HG03097 (cell line): ENCODE data around the gene RAB10.
"Not testable (repeated sequence)": the region's sequence is repeated elsewhere in the genome, so short reads cannot be mapped to it uniquely, and the experiment has no call there.

ENCODE experiments used
- ATAC-seq: cut with Tn5 transposase; IDR thresholded peaks from one replicate; pipeline ENCODE4 v1.9.1; 2021; ENCODE audit not compliant: unreplicated experiment, low FRiP score

Gene RAB10

DNA sequence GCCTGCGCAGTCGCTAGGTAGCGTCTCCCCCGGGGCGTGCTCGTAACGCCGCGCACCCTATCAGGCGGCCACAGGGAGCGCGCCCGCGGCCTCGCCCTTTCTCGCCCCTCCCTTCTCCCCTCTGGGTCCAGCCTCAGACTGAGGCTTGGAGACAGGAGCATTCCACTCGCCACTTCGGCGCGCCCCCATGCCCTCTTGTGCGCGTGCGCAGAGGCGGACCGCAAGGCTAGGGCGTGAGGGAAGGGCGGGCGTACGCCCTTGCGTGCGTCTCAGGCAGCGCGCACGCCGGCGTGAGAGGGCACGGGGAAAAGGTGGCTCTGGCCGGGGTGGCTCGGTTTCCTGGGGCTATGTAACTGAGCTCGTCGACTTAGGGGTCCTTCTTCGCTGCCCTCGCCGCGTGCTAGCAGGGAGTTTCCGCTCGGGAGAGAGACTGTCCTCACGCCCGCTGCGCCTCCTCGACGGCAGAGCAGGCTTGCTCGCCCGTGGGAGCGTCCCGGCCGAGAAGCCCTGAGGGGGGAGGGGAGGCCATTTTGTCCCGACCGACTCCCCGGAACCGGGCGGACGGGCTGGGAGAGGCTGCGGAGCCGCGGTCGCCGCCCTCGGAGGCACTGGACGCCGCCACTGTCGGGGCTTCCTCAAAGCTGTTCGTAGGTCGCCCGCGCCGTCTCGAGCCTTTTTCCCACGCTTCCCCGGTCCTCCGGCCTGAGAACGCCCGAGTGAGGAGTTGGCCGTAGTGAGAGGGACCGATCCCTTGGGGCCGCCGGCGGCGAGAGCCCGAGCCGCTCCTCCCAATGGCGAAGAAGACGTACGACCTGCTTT, at the start of gene RAB10:
TSS of gene RAB10 (plus strand) at position 267 of the 819 bp plus-strand sequence. CDS start at position 792, 525 bp downstream.
- peak; percentile 85 for ATAC-seq

DNA sequence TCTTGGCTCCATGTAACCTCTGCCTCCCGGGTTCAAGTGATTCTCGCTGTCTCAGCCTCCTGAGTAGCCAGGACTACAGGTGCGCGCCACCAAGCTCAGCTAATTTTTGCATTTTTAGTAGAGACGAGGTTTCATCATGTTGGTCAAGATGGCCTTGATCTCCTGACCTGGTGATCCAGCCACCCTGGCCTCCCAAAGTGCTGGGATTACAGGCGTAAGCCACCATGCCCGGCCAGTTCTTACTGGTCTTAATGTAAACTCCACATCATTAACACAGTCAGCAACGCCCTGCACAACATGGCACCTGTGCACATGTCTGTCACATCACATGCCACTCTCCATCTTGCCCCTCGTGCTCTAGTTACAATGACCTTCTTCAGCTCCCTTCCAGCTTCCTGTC, 45.8 kb upstream of the RAB10 start:
- no peak for ATAC-seq

DNA sequence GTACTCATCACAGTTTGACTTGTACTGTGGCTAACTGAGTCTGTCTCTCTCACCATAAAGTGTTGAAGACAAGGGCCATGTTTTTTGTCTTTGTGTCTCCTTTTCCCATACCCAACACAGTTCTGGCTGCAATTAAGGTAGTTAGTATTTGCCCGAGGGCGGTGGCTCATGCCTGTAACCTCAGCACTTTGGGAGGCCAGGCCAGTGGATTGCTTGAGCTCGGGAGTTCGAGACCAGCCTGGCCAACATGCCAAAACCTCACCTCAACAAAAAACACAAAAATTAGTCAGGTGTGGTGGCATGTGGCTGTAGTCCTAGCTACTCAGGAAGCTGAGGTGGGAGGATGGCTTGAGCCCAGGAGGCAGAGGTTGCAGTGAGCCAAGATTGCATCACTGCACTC, 44.7 kb upstream of the RAB10 start:
- no peak for ATAC-seq

DNA sequence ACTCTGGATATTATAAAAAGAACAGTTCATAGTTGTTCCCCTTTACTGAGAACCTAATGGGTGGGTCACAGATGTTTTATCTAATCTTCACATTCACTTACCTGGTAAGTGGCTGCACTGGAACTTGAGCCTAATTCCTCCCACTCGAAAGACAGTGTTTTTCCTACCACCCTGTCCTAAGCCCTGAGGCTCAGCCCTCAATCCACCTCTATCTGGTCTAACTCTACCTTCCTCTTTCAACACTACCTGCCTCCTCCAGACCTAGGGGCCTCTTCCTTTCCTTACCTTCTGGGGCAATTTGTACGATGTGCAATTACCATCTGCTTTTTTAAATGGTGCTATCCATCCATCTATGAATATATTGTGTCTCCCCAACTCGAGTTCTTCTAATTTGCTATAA, 41.9 kb upstream of the RAB10 start:
- no peak for ATAC-seq

DNA sequence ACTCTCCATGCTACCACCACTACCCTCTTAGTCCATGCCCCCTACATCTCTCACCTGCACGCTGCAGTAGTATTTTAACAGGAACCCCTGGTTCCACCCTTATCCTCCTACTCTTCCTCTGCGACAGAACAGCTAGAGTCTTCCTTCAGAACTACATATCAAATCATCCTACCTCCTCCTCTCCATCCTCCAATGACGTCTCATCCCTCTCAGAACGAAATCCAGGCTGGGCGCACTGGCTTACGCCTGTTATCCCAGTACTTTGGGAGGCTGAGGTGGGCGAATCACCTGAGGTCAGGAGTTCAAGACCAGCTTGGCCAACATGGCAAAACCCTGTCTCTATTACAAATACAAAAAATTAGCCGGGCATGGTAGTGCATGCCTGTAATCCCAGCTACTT, 41.3 kb upstream of the RAB10 start:
- ATAC-seq = no peak

DNA sequence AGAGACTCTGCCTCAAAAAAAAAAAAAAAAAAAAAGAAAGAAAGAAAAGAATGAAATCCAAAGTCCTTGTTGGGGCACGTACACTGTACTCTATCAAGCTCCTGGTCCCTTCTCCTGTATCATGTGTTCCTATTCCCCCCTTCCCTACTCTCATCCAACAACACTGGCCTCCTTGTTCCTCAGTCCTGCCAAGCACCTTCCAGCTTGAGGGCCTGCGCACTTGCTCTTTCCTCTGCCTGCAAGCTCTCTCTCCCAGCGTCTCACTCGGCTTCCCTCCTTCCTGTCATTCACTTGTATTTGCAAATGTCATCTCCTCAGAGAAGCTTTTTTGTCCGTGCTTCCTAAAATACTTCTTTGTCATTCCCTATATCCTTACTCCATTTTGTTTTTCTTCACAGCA, 40.8 kb upstream of the RAB10 start:
- no peak for ATAC-seq

DNA sequence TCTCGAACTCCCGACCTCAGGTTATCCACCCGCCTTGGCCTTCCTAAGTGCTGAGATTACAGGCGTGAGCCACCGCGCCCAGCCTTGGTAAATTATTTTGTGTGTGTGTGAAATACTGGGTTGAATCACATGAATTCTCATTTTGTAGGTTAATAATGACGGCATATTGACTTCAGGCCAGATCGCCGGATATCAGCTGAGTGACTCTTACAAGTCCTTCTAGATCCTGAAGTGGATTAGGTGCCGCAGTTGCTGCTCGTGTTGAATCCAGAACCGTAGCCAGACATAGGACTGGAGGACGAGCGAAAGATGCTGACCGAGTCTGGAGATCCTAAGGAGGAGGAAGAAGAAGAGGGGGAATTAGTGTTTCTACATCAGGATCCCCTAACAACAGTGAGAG, 39.4 kb upstream of the RAB10 start:
- no peak for ATAC-seq

DNA sequence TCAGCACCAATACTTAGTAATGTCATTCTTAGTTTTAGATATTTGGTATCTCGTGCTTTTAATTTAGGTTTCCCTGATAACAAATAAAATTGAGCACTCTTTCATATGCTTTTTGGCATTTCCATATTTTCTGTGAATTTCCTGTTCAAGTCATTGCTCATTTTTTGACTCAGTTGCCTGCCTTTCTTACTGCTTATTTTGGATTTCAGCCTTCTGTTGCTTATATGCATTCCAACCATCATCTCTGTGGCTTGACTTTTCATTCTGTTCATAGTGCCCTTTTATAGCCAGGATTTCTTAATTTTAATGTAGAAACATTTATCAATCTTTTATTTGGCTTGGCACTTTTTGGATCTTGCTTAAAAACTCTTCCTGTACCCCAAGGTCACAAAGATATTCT, 37.0 kb upstream of the RAB10 start:
- ATAC-seq = no peak

DNA sequence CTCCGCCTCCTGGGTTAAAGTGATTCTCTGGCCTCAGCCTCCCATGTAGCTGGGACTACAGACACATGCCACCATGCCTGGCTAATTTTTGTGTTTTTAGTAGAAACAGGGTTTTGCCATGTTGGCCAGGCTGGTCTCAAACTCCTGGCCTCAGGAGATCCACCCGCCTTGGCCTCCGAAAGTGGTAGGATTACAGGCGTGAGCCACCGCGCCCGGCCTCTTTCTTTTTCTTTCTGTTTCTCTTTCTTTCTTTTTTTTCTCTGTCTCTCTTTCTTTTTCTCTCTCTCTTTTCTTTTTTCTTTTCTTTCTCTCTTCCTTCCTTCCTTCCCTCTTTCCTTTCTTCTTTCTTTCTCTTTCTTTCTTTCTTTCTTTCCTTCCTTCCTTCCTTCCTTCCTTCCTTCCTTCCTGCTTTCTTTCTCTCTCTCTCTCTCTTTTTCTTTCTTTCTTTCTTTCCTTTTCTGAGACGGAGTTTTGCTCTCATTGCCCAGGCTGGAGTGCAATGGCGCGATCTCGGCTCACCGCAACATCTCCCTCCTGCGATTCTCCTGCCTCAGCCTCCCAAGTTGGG, 35.0 kb upstream of the RAB10 start:
- ATAC-seq = not testable (repeated sequence)

DNA sequence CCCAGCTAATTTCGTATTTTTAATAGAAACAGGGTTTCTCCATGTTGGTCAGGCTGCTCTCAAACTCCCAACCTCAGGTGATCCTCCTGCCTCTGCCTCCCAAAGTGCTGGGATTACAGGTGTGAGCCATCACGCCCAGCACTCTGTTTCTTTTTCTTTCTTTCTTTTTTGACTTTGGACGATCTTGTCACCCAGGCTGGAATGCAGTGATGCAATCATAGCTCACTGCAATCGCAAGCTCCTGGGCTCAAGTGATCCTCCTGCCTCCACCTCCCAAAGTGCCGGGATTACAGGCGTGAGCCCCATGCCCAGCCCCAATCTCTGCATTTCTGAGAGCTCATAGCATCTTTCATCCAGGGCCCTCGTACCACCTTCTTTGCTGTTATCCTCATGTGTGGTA, 34.5 kb upstream of the RAB10 start:
- ATAC-seq = not testable (repeated sequence)

DNA sequence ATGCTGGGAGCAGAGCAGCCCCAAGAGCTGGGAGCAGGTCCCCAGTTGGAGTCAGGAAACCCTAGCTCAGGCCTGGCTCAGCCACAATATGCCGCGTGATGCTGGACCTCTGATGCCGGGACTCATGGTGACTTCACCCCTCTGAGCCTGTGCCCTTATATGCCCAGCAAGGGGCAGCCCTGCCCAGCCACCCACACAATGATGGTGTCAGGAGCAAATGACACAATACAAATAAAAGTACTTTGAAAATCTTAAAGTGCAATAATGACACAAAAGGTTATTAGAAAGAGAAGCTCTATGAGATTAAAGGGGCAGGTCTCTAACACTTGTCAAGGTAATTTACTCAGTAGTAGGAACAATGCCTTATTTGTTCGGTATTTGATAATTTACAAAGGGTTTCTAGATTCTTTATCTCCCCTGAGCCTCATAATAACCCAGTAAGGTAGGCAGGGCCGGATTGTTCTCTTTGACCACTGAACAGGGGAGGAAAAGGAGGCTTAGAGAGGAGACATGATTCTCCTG, 33.3 kb upstream of the RAB10 start:
- no peak for ATAC-seq

DNA sequence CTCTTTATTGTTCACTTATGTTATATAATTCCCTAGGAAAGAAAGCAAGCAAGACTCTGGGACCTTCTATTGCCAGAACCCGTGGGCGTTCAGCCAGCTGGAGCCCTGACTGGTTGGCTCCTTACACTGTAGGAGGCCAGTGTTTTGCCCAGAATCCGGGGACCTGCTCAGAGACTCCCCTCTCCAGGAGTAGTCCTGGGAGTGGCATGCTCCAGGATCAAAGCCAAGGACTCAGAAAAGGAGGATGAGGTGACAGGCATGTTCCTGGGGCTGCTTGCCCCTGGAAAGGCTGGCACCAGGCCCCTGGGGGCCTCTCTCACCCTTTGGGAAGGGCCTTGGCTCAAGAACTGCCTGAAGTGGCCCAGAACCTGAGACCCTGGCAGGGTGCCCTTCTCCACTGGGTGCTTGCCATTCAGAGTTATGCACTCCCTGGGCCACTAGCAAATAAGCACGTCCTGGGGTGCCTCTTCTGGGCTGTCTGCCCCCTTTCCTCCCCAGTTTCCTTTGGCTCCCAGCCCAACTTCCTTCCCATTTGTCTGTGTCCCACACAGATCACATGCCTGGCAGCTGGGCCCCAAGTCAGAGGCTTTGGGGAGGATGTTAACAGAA, 32.0 kb upstream of the RAB10 start:
- ATAC-seq = no peak

DNA sequence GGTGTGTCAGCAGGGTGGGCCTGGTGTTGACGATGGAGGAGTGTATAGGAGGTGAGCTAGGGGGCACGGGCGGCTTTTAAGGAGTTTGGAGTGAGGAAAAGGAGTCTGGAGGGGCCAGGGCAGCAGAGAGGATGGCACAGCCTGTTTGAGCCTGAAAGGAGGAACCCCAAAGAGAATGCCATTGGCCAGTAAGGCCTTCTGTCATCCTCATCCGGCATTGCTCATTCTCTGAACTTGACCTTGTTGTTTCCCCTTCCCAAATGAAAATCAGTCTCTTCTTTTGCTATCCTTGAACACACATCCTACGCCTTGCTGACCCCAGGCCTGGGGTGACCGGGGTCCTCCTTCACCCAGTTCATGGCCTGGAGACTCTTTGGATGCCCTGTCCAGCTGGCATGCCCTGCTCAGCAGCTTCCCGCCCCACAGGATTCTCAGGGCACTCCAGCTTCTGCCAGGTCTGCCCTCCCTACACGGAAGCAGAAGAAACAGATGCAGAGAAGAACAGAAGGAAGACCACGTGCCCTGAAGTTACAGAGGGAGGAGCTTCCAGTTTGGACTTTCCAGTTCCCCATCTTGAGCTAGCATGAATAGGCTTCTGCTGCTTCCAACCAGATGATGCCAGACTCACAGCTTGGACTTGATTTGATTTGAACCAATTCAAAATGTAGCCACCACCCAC, 31.1 kb upstream of the RAB10 start:
- ATAC-seq = no peak

DNA sequence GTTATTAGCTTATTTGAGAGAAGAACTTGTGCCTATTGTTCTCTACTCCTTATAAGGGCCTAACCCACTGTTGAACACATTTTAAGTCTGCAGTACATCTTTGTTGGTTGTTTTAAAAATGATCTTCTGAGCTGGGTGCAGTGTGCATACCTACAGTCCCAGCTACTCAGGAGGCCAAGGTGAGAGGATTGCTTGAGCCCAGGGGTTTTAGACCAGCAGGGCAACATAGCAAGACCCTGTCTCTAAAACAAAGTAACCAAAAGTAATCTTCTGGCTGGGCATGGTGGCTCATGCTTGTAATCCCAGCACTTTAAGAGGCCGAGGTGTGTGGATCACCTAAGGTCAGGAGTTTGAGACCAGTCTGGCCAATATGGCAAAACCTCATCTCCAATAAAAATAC, 25.8 kb upstream of the RAB10 start:
- no peak for ATAC-seq

DNA sequence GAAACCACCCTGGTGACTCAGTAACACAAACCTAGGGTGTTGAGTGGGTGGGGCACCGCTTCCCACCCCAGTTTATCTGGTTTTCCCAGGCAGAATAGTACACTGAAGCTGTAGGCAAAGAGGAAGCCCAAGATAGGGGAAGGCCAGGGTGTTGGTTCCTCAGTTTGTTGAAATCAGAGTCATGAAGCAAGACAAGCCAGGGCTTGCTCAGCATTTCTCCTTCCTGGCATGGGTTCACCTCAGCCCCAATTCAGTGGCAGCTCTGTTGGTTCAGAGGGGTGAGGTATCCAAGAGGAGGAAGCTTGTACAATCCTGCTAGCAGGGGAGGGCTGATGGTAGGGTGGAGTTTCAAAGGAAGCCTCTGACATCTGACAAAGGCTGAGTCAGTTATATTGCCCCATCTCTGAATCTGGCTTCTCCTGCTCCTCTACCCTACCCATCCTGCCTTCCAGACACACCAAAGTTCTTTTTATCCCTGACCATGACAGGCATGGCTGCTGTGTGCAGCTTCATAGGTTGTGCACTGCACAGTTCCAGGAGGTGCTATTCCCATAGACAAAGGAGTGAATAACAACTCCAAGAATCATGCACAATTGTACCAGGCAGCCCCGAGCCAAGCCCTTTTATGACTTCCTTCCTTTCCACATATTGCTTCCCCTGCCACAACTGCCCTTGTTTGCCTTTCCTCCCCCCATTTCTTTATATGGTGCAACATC, 24.9 kb upstream of the RAB10 start:
- no peak for ATAC-seq

DNA sequence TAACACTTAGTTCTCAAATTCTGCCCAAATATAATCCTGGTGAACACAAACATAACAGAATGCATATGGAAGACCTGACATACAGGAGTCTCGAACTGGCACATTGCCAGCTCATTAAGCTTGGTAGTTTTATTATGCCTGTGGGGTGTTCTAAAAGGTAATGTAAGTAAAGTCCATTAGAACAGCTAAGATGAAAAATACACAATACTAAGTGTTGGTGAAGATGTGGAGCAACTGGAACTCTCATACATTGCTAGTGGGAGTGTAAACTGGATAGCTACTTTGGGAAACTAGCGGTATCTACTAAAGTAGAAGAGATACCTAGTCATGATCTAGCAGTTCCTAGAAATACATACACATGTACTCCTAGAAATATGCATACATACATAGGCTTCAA, 24.3 kb upstream of the RAB10 start:
- ATAC-seq = no peak

DNA sequence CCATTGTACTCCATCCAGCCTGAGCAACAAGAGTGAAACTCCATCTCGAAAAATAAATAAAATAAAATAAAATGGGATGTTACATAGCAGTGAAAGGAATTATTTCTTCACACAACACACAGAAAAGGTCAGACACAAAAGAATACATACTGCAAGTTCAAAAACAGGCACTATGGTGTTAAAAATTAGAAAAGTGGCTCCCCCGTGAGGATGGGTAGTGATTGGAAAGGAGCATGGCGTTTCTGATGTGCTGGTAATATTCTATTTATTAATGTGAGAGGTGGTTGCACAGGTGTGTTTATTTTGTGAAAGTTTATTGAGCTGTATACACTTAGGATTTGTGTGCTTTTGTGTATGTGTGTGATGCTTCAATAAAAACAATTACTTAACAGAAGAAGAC, 22.9 kb upstream of the RAB10 start:
- no peak for ATAC-seq

DNA sequence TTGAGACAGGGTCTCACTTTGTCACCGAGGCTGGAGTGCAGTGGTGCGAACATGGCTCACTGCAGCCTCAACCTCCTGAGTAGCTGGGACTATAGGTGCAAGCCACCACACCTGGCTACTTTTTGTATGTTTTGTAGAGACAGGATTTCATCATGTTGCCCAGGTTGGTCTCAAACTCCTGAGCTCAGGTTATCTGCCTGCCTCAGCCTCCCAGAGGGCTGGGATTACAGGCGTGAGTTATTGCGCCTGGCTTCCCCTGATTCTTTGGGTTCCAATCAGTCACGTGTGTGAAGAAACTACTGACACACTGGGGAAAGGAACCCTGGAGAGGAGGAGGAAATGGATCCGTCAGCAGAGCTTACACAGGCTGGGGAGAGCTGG, 22.3 kb upstream of the RAB10 start:
- no peak for ATAC-seq

DNA sequence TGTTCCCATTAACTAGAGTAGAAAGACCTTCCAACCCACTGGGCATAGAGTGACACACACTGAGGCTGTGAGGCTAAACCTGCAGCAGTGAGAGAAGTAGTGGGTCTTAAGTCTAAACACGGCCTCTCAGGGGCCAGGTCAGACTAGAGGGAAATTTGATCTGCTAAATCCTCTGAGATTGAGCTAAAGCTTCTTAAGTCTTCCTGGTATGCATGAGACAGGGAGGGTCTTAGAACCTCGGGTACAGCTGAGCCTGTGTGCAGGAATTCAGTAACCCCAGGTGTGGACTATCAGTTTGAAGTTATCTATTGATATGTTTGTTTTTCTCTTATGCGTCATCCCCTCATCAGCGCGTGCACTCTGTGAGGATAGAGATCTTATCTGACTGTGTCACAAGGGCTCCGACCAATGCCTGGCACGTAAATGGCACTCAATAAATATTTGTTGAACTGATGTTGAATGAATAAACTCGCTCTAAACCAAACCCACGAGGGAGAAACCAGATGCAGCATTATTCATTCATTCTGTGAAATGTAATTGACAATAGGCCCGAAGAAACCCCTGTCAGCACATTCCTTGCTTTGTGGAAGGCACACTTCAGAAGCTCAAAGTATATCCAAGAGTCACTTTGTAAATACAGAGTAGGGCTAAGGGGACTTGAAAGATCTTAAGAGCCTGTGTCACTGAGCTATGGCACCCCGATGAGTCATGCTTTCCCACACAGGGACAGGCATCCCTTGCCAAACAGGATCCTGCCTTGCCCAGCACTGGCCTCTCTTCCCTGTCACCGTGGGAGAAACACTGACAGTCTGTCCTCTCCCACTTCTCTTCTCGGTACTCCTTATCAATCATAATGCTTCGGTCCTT, 21.7 kb upstream of the RAB10 start:
- no peak for ATAC-seq

DNA sequence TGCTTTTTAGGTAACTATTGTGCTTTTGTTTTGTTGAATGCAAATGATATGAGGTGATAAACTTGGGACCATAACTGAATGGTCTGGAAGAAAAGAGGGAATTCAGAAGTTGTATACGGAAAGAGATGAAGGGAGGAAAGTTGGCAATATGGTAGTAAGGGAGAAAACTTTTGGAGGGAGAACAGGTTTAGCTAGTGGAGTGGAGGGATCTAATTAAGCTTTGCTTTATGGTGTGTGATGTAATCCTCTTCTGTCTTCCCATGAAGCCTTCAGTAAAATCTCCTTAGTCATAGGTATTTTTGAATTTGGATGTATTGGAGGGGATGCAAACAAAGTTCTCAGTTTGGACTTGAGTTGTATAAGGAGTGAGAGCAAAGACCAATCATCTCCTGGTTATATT, 20.2 kb upstream of the RAB10 start:
- no peak for ATAC-seq
